Neutrophil (primary cell): ENCODE results near the gene IRS2.

Source experiments
- H3K27ac ChIP-seq: fragments of 200-600 bp; sonication (generic); 2 replicates; pipeline ENCODE4 v1.5.1; 2016; ENCODE audit warnings: mild to moderate bottlenecking, moderate library complexity
- H3K27me3 ChIP-seq: fragments of 200-600 bp; sonication (generic); 2 replicates; pipeline ENCODE4 v1.6.0; 2016; ENCODE audit warnings: mild to moderate bottlenecking
- H3K36me3 ChIP-seq: fragments of 200-600 bp; sonication (generic); 2 replicates; pipeline ENCODE4 v1.5.1; 2017
- H3K4me1 ChIP-seq, 2 experiments: fragments of 200-600 bp in 1 of 2; sonication (generic) in 1 of 2; 1 replicate in 1 of 2; 2 replicates in 1 of 2; pipeline versions ENCODE4 v1.5.1 to v1.6.1; 2013 to 2016; ENCODE audit warnings: low read depth in 1 of 2, low read length in 1 of 2, mild to moderate bottlenecking in 1 of 2, moderate library complexity in 1 of 2; ENCODE audit not compliant: control insufficient read depth in 1 of 2, insufficient read depth in 1 of 2
- H3K4me3 ChIP-seq, 2 experiments: fragments of 200-600 bp in 1 of 2; sonication (generic) in 1 of 2; 1 replicate in 1 of 2; 2 replicates in 1 of 2; pipeline ENCODE4 v1.5.1; 2013 to 2016; ENCODE audit warnings: low read depth in 1 of 2, low read length in 1 of 2, mild to moderate bottlenecking in 1 of 2, moderate library complexity in 1 of 2
- H3K9me3 ChIP-seq: fragments of 200-600 bp; sonication (generic); 2 replicates; pipeline ENCODE4 v1.5.1; 2016
- CTCF ChIP-seq: fragments of 200-600 bp; sonication (generic); IDR thresholded peaks from 2 replicates; pipeline ENCODE4 v1.5.1; 2016; ENCODE audit warnings: antibody characterized with exemption

IRS2 gene

DNA sequence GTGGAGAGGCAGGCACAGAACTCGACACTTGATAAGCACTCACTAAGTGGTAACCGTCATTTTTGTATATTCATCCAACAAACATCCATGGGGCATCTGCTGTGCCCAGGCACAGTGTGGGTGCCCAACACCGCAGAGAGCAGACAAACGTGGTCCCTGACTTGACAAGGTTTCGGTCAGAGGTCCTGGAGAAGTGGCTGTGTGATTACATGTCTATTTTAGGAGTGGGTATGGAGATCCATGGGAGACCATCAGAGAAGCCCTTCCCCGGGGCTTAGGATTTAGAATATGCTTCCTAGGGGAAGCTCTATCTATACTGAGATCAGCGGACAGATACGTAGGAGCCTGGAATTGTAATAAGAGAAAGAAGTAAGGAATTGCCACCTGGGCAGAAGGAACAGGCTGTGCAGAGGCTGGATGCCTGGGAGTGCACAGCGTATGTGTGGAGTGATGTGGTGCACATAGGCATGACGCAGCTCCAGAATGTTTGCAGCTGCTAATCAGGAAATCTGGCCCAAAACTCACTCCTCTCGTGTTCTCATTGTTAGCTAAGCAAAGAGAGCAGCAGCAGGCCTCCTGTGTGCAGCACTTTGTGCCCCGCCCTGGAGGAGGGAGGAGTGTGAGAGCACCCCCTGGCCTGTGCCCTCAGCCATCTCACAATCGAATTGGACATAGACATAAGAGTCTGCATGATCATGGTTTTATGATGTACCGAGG, 23.0 kb upstream of the IRS2 start:
- peaks cover 36% of the 10 kb centered on the region for H3K27me3 ChIP-seq
- no peaks in the 10 kb centered on the region for H3K4me1 ChIP-seq
- no peak overlapping the region for H3K4me3 ChIP-seq
- no peaks in the 10 kb centered on the region for H3K9me3 ChIP-seq
- no peak overlapping the region for H3K27ac ChIP-seq
- no peak for TF ChIP-seq CTCF
- H3K36me3 ChIP-seq: no peaks in the 10 kb centered on the region

DNA sequence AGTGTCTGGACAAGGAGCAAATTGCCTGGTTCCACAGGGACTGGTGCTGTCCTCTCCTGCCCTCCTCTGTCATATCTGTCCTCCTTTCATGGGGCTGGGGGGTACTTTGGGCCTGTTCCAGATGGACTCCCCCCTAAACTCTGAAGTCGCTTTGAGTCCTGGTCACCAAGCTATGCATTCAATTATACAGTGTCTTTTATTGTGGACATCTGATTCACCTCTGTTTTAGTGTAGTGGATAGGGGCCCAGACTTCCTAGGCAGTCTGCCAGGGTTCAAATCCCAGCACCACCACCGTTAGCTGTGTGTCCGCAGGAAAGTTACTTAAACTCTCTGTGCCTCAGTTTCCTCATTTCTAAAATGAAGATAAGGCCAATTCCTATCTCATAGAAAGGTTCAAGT, 21.0 kb upstream of the IRS2 start:
- H3K27me3 ChIP-seq: peaks cover 50% of the 10 kb centered on the region
- H3K27ac ChIP-seq: no peak overlapping the region
- H3K4me3 ChIP-seq: no peak overlapping the region
- H3K36me3 ChIP-seq: no peaks in the 10 kb centered on the region
- no peaks in the 10 kb centered on the region for H3K4me1 ChIP-seq
- no peak for TF ChIP-seq CTCF
- no peaks in the 10 kb centered on the region for H3K9me3 ChIP-seq

DNA sequence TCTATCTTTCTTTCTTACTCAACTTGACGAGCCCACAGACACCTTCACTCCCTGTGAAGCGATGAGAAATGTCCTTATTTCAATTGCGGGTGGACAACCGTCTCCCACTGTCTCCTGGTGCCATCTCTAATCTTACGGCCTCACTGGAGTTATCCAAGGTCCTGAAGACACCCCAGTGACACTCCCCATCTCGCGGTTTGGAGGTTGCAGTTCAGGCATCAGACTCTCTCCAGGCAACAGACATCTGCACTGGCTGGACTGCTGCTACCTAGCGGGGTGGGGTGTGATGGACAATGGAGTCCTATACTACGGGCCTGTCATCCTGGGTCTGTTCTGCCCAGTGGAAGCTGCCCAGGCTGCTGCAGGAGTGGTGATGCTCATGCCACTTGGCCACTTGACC, 18.3 kb upstream of the IRS2 start:
- no peak overlapping the region for H3K27ac ChIP-seq
- no peak overlapping the region for H3K4me3 ChIP-seq
- H3K27me3 ChIP-seq: peaks cover 63% of the 10 kb centered on the region
- H3K4me1 ChIP-seq: no peaks in the 10 kb centered on the region
- H3K36me3 ChIP-seq: no peaks in the 10 kb centered on the region
- no peaks in the 10 kb centered on the region for H3K9me3 ChIP-seq
- no peak for TF ChIP-seq CTCF

DNA sequence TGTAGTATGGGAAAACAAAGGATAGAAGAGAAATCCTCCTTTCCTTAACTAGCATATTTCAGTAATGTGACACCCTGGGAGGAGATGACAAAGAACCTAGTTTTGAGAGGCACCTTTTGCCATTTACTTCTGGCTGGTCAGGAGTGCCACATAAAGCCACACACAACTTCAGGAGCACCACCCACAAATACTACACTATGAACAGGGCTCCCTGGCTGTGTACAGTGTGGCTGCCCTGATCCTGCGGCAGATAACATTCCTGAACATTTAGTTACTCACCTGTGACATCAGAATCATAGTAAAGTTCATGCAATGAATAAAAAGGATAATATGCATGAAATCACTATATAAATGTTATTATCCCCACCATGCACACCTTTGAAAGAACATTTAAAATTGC, 17.4 kb upstream of the IRS2 start:
- H3K4me3 ChIP-seq: no peak overlapping the region
- H3K27ac ChIP-seq: no peak overlapping the region
- no peaks in the 10 kb centered on the region for H3K4me1 ChIP-seq
- no peaks in the 10 kb centered on the region for H3K36me3 ChIP-seq
- H3K27me3 ChIP-seq: peaks cover 63% of the 10 kb centered on the region
- no peaks in the 10 kb centered on the region for H3K9me3 ChIP-seq
- TF ChIP-seq CTCF: no peak

GRCh38 chr13:109802936-109803335, 16.6 kb upstream of the IRS2 start:
- Histone ChIP-seq H3K36me3 (no peaks in the 10 kb centered on the region), H3K27ac (no peak overlapping the region), H3K27me3 (peaks cover 66% of the 10 kb centered on the region), H3K4me3 (no peak overlapping the region), H3K4me1 (no peaks in the 10 kb centered on the region), H3K9me3 (no peaks in the 10 kb centered on the region)
- TF ChIP-seq CTCF: no peak

GRCh38 chr13:109795011-109795410, 8.6 kb upstream of the IRS2 start:
- H3K27ac ChIP-seq: no peak overlapping the region
- H3K36me3 ChIP-seq: no peaks in the 10 kb centered on the region
- peaks cover 17 to 19% of the 10 kb centered on the region in 2 experiments for H3K4me1 ChIP-seq
- H3K9me3 ChIP-seq: no peaks in the 10 kb centered on the region
- H3K27me3 ChIP-seq: peaks cover 26% of the 10 kb centered on the region
- TF ChIP-seq CTCF: no peak
- no peak overlapping the region for H3K4me3 ChIP-seq
